ENCODE measurements around the gene ZNF728. TPM values are rescaled to one million over a fixed set of nuclear protein-coding genes. Genes with fewer than 3 reads are reported as not detected.
"Not testable (repeated sequence)": the region's sequence is repeated elsewhere in the genome, so short reads cannot be mapped to it uniquely, and the experiment has no call there.

Gene ZNF728
- total RNA-seq, result not detected

- CTCF ChIA-PET, result no interaction called here
- H3K27me3 Mint-ChIP-seq (ENCODE audit: low read depth), result no peaks in the 10 kb centered on the region
- no peak within 1 kb of the TSS for H3K27ac Mint-ChIP-seq
- no peak for DNase-seq
- H3K4me1 Mint-ChIP-seq (ENCODE audit: low read depth), result no peaks in the 10 kb centered on the region
- peaks cover 22% of the 10 kb centered on the region for H3K9me3 Mint-ChIP-seq
- intact Hi-C loops (cut with micrococcal nuclease), result no loop called here
- H3K36me3 Mint-ChIP-seq (ENCODE audit: low read depth), result peaks cover 13% of the 10 kb centered on the region
- no peak within 1 kb of the TSS for H3K4me3 Mint-ChIP-seq
These were observed at the start of gene ZNF728 for GRCh38 chr19:23002690-23003422. ZNF728 (minus strand) TSS chr19:23003176; CDS start chr19:23003030, 146 bp downstream.

- Mint-ChIP-seq H3K4me1 (ENCODE audit: low read depth) (no peaks in the 10 kb centered on the region), H3K9me3 (peaks cover 17% of the 10 kb centered on the region), H3K27me3 (ENCODE audit: low read depth) (no peaks in the 10 kb centered on the region), H3K27ac (no peak overlapping the region), H3K36me3 (ENCODE audit: low read depth) (no peaks in the 10 kb centered on the region), H3K4me3 (no peak overlapping the region)
- no peak for DNase-seq
- intact Hi-C loops (cut with micrococcal nuclease), result loop anchor here (2.0 kb wide), 1 partner anchor 48 kb away; no protein-coding TSS in a partner anchor
- CTCF ChIA-PET, result no interaction called here
These were observed 49.4 kb upstream of the ZNF728 start for GRCh38 chr19:23052349-23052748.

GRCh38 chr19:23049256-23049655 is 46.3 kb upstream of the ZNF728 start:
- intact Hi-C loops (cut with micrococcal nuclease), result no loop called here
- H3K4me1 Mint-ChIP-seq (ENCODE audit: low read depth), result no peaks in the 10 kb centered on the region
- CTCF ChIA-PET, result no interaction called here
- DNase-seq, result no peak
- H3K4me3 Mint-ChIP-seq, result no peak overlapping the region
- no peak overlapping the region for H3K27ac Mint-ChIP-seq
- H3K36me3 Mint-ChIP-seq (ENCODE audit: low read depth), result no peaks in the 10 kb centered on the region
- H3K27me3 Mint-ChIP-seq (ENCODE audit: low read depth), result no peaks in the 10 kb centered on the region
- H3K9me3 Mint-ChIP-seq, result peaks cover 17% of the 10 kb centered on the region

GRCh38 chr19:23046743-23047142 is 43.8 kb upstream of the ZNF728 start:
- Mint-ChIP-seq H3K4me1 (ENCODE audit: low read depth) (no peaks in the 10 kb centered on the region), H3K9me3 (peaks cover 17% of the 10 kb centered on the region), H3K4me3 (no peak overlapping the region), H3K36me3 (ENCODE audit: low read depth) (no peaks in the 10 kb centered on the region), H3K27ac (no peak overlapping the region), H3K27me3 (ENCODE audit: low read depth) (no peaks in the 10 kb centered on the region)
- CTCF ChIA-PET, result no interaction called here
- DNase-seq, result no peak
- intact Hi-C loops (cut with micrococcal nuclease), result no loop called here

- Mint-ChIP-seq H3K27me3 (ENCODE audit: low read depth) (no peaks in the 10 kb centered on the region), H3K36me3 (ENCODE audit: low read depth) (peaks cover 2% of the 10 kb centered on the region), H3K4me3 (no peak overlapping the region), H3K4me1 (ENCODE audit: low read depth) (no peaks in the 10 kb centered on the region), H3K9me3 (peaks cover 14% of the 10 kb centered on the region), H3K27ac (no peak overlapping the region)
- DNase-seq, result no peak
- intact Hi-C loops (cut with micrococcal nuclease), result no loop called here
- CTCF ChIA-PET, result no interaction called here
These were observed 30.7 kb upstream of the ZNF728 start for GRCh38 chr19:23033721-23034120.

GRCh38 chr19:23015660-23016059 is 12.7 kb upstream of the ZNF728 start:
- Mint-ChIP-seq H3K36me3 (ENCODE audit: low read depth) (no peaks in the 10 kb centered on the region), H3K4me1 (ENCODE audit: low read depth) (no peaks in the 10 kb centered on the region), H3K9me3 (peaks cover 15% of the 10 kb centered on the region), H3K27me3 (ENCODE audit: low read depth) (no peaks in the 10 kb centered on the region), H3K27ac (no peak overlapping the region), H3K4me3 (no peak overlapping the region)
- no peak for DNase-seq
- CTCF ChIA-PET, result no interaction called here
- intact Hi-C loops (cut with micrococcal nuclease), result no loop called here

- CTCF ChIA-PET; intact Hi-C loops (cut with micrococcal nuclease): not testable (repeated sequence)
These were observed 8.0 kb downstream of the ZNF728 start for GRCh38 chr19:22994957-22995356.

GRCh38 chr19:22976248-22976647 is 26.7 kb downstream of the ZNF728 start:
- CTCF ChIA-PET, result interaction anchor here (0.6 kb wide), 1 partner anchor 363 kb away, joined by 3 read pairs; no protein-coding TSS in a partner anchor
- no peaks in the 10 kb centered on the region for H3K4me1 Mint-ChIP-seq (ENCODE audit: low read depth)
- H3K9me3 Mint-ChIP-seq, result peaks cover 54% of the 10 kb centered on the region
- intact Hi-C loops (cut with micrococcal nuclease), result no loop called here
- H3K36me3 Mint-ChIP-seq (ENCODE audit: low read depth), result peaks cover 25% of the 10 kb centered on the region
- no peak overlapping the region for H3K4me3 Mint-ChIP-seq
- H3K27ac Mint-ChIP-seq, result no peak overlapping the region
- no peaks in the 10 kb centered on the region for H3K27me3 Mint-ChIP-seq (ENCODE audit: low read depth)
- DNase-seq, result no peak

More at GRCh38 chr19:22994957-22995356, 8.0 kb downstream of the ZNF728 start:
- not testable (repeated sequence) for H3K36me3 Mint-ChIP-seq (ENCODE audit: low read depth); H3K4me1 Mint-ChIP-seq (ENCODE audit: low read depth); H3K27ac Mint-ChIP-seq; H3K4me3 Mint-ChIP-seq; H3K27me3 Mint-ChIP-seq (ENCODE audit: low read depth); DNase-seq
- H3K9me3 Mint-ChIP-seq, result peaks cover 27% of the 10 kb centered on the region

GRCh38 chr19:22975546-22976136 is 27.3 kb downstream of the ZNF728 start:
- Mint-ChIP-seq H3K36me3 (ENCODE audit: low read depth) (peaks cover 21% of the 10 kb centered on the region), H3K9me3 (peaks cover 50% of the 10 kb centered on the region)
- intact Hi-C loops (cut with micrococcal nuclease); DNase-seq; H3K27me3 Mint-ChIP-seq (ENCODE audit: low read depth); H3K27ac Mint-ChIP-seq; H3K4me3 Mint-ChIP-seq; H3K4me1 Mint-ChIP-seq (ENCODE audit: low read depth): not testable (repeated sequence)
- CTCF ChIA-PET, result interaction anchor here (0.6 kb wide), 1 partner anchor 363 kb away, joined by 3 read pairs; no protein-coding TSS in a partner anchor

GRCh38 chr19:22945560-22945959 is 57.4 kb downstream of the ZNF728 start:
- H3K4me3 Mint-ChIP-seq, result no peak overlapping the region
- intact Hi-C loops (cut with micrococcal nuclease), result no loop called here
- H3K27ac Mint-ChIP-seq, result no peak overlapping the region
- H3K4me1 Mint-ChIP-seq (ENCODE audit: low read depth), result no peaks in the 10 kb centered on the region
- peaks cover 11% of the 10 kb centered on the region for H3K36me3 Mint-ChIP-seq (ENCODE audit: low read depth)
- peaks cover 30% of the 10 kb centered on the region for H3K9me3 Mint-ChIP-seq
- CTCF ChIA-PET, result no interaction called here
- H3K27me3 Mint-ChIP-seq (ENCODE audit: low read depth), result no peaks in the 10 kb centered on the region
- DNase-seq, result peak; percentile 12

- no peaks in the 10 kb centered on the region for H3K27me3 Mint-ChIP-seq (ENCODE audit: low read depth)
- peaks cover 14% of the 10 kb centered on the region for H3K9me3 Mint-ChIP-seq
- no peaks in the 10 kb centered on the region for H3K36me3 Mint-ChIP-seq (ENCODE audit: low read depth)
- no peak overlapping the region for H3K4me3 Mint-ChIP-seq
- no peak for DNase-seq
- H3K27ac Mint-ChIP-seq, result no peak overlapping the region
- intact Hi-C loops (cut with micrococcal nuclease), result no loop called here
- no peaks in the 10 kb centered on the region for H3K4me1 Mint-ChIP-seq (ENCODE audit: low read depth)
- CTCF ChIA-PET, result no interaction called here
These were observed 67.8 kb downstream of the ZNF728 start for GRCh38 chr19:22935151-22935550.

- DNase-seq; intact Hi-C loops (cut with micrococcal nuclease); H3K27ac Mint-ChIP-seq; H3K9me3 Mint-ChIP-seq; H3K36me3 Mint-ChIP-seq (ENCODE audit: low read depth); H3K4me1 Mint-ChIP-seq (ENCODE audit: low read depth); H3K27me3 Mint-ChIP-seq (ENCODE audit: low read depth); CTCF ChIA-PET; H3K4me3 Mint-ChIP-seq: not testable (repeated sequence)
These were observed 75.4 kb downstream of the ZNF728 start for GRCh38 chr19:22927576-22927975.

- H3K4me1 Mint-ChIP-seq (ENCODE audit: low read depth); H3K27me3 Mint-ChIP-seq (ENCODE audit: low read depth); CTCF ChIA-PET; H3K4me3 Mint-ChIP-seq; intact Hi-C loops (cut with micrococcal nuclease); H3K36me3 Mint-ChIP-seq (ENCODE audit: low read depth); H3K9me3 Mint-ChIP-seq; H3K27ac Mint-ChIP-seq; DNase-seq: not testable (repeated sequence)
These were observed 77.8 kb downstream of the ZNF728 start for GRCh38 chr19:22925181-22925580.

Measured in activated naive CD4-positive, alpha-beta T cell treated with anti-CD3 and anti-CD28 coated beads for 36 hours (primary cell).